ENCODE results near the gene HMGXB4.

DNA sequence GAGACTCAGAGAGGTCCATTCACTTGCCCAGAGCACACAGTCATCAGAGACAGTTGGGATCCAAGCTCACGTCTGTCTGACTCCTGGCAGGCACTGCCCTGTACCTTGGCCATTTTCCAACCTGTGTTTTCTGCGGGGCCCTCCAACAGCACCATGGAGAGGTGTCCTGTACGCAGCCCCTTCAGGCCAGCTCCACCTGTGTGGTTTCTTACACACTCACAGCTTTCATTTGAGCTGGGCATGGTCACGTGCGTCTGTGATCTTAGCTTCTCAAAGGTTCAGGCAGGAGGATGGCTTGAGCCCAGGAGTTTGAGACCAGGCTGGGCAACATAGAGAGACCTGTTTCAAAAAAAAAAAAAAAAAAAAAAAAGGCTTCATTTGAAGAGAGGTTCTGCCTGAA lies 66.8 kb downstream of the HMGXB4 start:
- TF ChIP-seq, protein P1, sequence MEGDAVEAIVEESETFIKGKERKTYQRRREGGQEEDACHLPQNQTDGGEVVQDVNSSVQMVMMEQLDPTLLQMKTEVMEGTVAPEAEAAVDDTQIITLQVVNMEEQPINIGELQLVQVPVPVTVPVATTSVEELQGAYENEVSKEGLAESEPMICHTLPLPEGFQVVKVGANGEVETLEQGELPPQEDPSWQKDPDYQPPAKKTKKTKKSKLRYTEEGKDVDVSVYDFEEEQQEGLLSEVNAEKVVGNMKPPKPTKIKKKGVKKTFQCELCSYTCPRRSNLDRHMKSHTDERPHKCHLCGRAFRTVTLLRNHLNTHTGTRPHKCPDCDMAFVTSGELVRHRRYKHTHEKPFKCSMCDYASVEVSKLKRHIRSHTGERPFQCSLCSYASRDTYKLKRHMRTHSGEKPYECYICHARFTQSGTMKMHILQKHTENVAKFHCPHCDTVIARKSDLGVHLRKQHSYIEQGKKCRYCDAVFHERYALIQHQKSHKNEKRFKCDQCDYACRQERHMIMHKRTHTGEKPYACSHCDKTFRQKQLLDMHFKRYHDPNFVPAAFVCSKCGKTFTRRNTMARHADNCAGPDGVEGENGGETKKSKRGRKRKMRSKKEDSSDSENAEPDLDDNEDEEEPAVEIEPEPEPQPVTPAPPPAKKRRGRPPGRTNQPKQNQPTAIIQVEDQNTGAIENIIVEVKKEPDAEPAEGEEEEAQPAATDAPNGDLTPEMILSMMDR (IDR thresholded peaks at IDR 0.05) = no peak
- no peak for TF ChIP-seq EP300 (IDR thresholded peaks at IDR 0.05)
- TF ChIP-seq POLR2A (IDR thresholded peaks at IDR 0.05) = no peak
